Heart left ventricle (tissue), 13 donors: ENCODE data around the gene RPS17.

Experiments used
- CTCF ChIP-seq, 12 donors: fragments of 200-600 bp; sonication (generic) in 4 of 12; IDR thresholded peaks; one replicate each; pipeline versions ENCODE4 v1.5.0 to v1.8.0; 2018 to 2022; ENCODE audit warnings: antibody characterized with exemption in 12 of 12, mild to moderate bottlenecking in 5 of 12
- POLR2A ChIP-seq, 2 donors: fragments of 450-650 bp; IDR thresholded peaks; one replicate each; pipeline ENCODE4 v1.6.1; 2017; ENCODE audit warnings: antibody characterized with exemption in 2 of 2, mild to moderate bottlenecking in 2 of 2, moderate library complexity in 2 of 2
- donor health status: ischemic (EF 13 %, LVEDD 7.1; RV severe dilation, severe dysfunction).
- donor health status: DM: no; HTN: yes; CAD: no.
- donor health status: DM: no; HTN: no; CAD: no.
- donor health status: ischemic (EF 25% LVEDD 6.9; RV normal size, moderate dysfunction).
- donor health status: ischemic (EF 25% LVEDD 5.7; RV mildly dilated, moderate dysfunction).
- donor health status: ischemic (EF 35%, LVEDD 5.7; RV mildly dilated, moderate dysfunction).
- donor health status: nonischemic (EF 11% LVEDD 7.7; RV severe dilation, severe dysfunction).
- donor health status: DM: yes; HTN: yes; CAD: no.
- donor health status: PGD.
- donor health status: ischemic (EF 29% LVEDD 5.4; RV normal size, mild dysfunction).
- donor health status: nonischemic (EF 23%, LVEDD 6.1; RV moderate dilation, normal function).

GRCh38 chr15:82552861-82553260, 12.6 kb upstream of the RPS17 start:
- TF ChIP-seq CTCF (IDR thresholded peaks at IDR 0.05) (no peak), POLR2A (IDR thresholded peaks at IDR 0.05) (no peak)
